NCI-H345 treated with DMSO at 0.1 percent for 48 hours (cell line): ENCODE data around the gene TBL1XR1.

Experiments
- DNase-seq: peaks from one replicate; lab custom pipeline; 2025; ENCODE audit not compliant: unreplicated experiment; lab: John Stamatoyannopoulos, UW

Gene TBL1XR1

GRCh38 chr3:177066068-177066467 is 131.2 kb downstream of the TBL1XR1 start:
- DNase-seq: no peak

- no peak for DNase-seq
These were observed 131.8 kb downstream of the TBL1XR1 start for GRCh38 chr3:177065285-177066033.

- no peak for DNase-seq
These were observed 135.1 kb downstream of the TBL1XR1 start for GRCh38 chr3:177062052-177062732.

GRCh38 chr3:177061369-177061768 is 135.9 kb downstream of the TBL1XR1 start:
- DNase-seq: no peak

GRCh38 chr3:177060492-177060891 is 136.8 kb downstream of the TBL1XR1 start:
- DNase-seq: no peak

DNA sequence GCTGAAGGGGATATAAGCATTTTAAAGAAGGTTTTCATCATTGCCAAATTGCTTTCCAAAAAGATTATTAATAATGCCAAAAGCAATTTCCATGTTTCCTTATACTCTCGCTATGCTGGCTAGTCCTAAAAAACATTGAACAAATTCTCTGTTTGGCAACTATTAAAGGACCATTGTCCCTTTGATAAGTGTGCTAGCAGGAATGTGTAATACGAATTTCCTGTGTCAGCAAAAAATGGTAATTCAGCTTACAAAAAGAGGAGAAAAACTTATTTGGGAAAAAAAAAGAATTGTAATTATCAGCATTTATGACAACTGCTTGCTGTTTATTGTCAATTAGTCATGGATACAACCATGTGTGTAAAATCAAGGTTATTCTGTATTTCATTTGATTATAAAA is 138.6 kb downstream of the TBL1XR1 start:
- DNase-seq: no peak

DNA sequence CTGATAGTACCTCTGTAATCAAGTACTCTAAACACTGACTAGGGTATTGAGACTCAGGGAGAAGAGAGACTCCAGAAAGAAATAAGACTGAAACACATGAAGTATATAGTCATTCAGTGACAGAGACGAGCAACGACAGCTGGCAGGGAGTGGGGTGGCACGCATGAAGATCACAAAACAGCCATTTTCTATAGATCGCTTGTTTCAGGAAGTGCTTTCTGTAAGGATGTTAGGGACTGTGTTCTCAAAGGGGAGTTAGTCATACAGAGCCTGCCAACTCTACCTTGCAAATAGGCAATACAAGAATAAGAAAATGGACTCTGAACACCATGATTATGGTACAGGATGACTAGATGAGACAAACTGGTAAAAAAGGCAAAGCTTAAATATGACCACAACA is 139.5 kb downstream of the TBL1XR1 start:
- no peak for DNase-seq

DNA sequence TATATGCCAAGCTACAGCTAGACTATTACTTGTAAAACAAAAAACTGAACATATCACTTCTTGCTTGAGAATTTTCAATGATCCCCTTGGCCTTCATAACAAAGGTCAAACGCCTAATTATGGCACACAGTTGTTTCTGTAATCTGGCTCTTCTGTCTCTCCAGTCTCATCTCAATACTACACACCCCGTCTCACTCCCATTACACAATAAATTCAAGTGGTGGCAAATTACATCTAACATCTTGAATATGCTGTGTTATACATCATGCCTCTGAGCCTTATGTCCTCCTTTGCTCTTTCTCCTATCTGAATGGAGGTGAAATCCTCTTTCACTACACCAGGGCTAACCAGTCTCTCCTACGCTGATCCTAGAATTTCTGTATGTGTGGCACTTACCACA is 140.4 kb downstream of the TBL1XR1 start:
- DNase-seq: no peak

- no peak for DNase-seq
These were observed 141.4 kb downstream of the TBL1XR1 start for GRCh38 chr3:177055605-177056571.

DNA sequence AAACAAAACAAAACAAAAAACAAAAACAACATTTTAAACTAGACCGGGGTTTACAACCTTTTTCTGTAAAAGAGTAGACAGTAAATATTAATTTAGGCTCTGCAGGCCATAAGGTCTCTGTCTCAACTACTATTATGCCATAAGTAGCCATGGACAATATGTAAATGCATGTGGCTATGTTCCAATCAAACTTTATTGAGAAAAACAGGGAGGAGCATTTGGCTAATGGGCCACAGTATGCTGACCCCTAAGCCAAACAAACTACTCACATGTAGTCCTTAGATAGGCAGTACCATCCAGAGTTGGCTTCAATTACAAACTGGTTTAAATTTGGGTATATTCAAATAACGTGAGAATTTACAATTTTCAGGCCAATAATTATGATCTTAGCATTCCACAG is 144.2 kb downstream of the TBL1XR1 start:
- DNase-seq: no peak

GRCh38 chr3:177051411-177051810 is 145.9 kb downstream of the TBL1XR1 start:
- no peak for DNase-seq

DNA sequence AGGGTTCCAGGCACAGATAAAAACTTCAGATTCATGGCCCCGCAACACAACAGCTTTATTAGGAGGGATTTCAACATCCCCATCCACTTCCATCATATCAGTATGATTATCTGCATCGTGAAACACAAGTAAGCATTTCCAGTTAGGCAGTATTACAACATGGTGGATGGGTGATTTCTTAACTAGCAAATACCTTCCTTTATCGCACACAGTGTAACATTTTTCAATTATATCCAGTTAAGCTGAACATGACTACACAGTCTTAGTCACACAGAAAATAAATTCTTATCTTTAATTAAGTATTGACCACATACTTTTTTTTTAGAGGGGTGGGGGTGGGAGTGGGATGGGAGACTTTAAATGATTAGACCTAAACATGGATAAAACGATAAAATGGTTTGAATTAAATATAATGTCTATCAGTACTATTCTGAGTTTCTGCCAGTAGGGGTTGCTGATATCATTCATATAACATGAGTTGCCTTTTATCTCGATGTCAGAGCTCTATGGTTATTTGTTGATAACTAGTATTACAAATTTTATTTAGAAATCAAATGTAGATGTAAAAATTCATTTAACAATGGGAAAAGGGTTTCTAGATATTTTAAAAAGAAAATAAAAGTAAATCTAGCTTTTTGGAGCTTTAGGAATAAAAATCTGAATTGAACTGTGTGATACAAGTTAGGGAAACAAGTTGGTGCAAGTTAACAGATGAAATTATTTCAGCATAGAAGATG is 146.6 kb downstream of the TBL1XR1 start:
- DNase-seq: peak; percentile 23

GRCh38 chr3:177045767-177046166 is 151.5 kb downstream of the TBL1XR1 start:
- DNase-seq: no peak

DNA sequence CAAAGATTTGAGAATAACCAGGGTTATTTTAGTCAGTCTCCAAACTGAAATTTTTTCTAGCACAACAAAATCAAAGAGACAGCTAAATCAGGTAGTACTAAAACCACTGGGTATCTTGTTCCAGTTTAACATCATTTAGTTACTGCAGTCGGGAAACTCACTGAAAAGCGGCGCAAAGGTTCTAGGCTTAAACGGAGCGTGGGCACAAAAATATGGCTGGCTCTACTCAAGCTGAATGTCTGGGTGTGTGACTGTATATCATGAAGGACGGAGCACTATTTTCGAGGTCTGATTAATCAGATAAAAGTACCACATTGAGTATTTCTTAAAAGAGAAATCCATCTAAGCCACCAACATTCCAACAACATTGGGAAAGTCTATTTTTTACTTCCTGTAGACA is 152.1 kb downstream of the TBL1XR1 start:
- DNase-seq: no peak

- DNase-seq: no peak
These were observed 155.3 kb downstream of the TBL1XR1 start for GRCh38 chr3:177041730-177042551.

- DNase-seq: no peak
These were observed 156.1 kb downstream of the TBL1XR1 start for GRCh38 chr3:177041021-177041729.

GRCh38 chr3:177039490-177040274 is 157.6 kb downstream of the TBL1XR1 start:
- DNase-seq: no peak

GRCh38 chr3:177037241-177037640 is 160.0 kb downstream of the TBL1XR1 start:
- no peak for DNase-seq

DNA sequence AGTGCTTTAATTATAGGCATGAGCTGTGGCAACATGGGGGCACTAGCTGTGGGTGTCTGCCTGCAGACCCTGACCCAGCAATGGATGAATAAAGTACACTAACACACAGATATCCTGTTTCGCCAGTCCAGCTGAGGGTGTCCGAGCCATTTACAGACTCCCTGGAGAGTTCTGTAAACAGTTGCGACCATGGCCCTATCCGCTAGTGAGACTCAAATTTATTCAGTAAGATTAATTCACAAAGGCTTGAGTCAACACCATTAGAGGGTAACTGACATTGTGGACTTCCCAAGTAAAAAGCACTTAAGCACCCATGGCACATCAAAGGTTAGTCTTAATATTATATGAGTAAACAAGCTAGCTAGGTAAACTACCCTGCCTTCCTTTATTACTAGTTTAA is 161.6 kb downstream of the TBL1XR1 start:
- no peak for DNase-seq
